Sigmoid colon (tissue), 3 donors: ENCODE results near the gene ENDOV.

Experiments used
- POLR2A ChIP-seq, 2 donors: fragments of 450-650 bp; IDR thresholded peaks; one replicate each; pipeline ENCODE4 v1.6.1; 2016; ENCODE audit warnings: antibody characterized with exemption in 2 of 2, mild to moderate bottlenecking in 2 of 2, moderate library complexity in 2 of 2
- TF ChIP-seq, protein P1 (sequence below), 4 experiments: fragments of 450-650 bp in 3 of 4; fragments of 200-600 bp in 1 of 4; IDR thresholded peaks; one replicate each; pipeline ENCODE4 v1.5.1; 2016 to 2019; ENCODE audit warnings: antibody characterized with exemption in 4 of 4, mild to moderate bottlenecking in 3 of 4, moderate library complexity in 2 of 4

GRCh38 chr17:80476877-80477646, 62.1 kb downstream of the ENDOV start:
- TF ChIP-seq, protein P1, sequence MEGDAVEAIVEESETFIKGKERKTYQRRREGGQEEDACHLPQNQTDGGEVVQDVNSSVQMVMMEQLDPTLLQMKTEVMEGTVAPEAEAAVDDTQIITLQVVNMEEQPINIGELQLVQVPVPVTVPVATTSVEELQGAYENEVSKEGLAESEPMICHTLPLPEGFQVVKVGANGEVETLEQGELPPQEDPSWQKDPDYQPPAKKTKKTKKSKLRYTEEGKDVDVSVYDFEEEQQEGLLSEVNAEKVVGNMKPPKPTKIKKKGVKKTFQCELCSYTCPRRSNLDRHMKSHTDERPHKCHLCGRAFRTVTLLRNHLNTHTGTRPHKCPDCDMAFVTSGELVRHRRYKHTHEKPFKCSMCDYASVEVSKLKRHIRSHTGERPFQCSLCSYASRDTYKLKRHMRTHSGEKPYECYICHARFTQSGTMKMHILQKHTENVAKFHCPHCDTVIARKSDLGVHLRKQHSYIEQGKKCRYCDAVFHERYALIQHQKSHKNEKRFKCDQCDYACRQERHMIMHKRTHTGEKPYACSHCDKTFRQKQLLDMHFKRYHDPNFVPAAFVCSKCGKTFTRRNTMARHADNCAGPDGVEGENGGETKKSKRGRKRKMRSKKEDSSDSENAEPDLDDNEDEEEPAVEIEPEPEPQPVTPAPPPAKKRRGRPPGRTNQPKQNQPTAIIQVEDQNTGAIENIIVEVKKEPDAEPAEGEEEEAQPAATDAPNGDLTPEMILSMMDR (IDR thresholded peaks at IDR 0.05): no peak
- TF ChIP-seq POLR2A (IDR thresholded peaks at IDR 0.05): no peak
